CD4-positive, alpha-beta T cell treated with Interleukin-15 for 4 hours (primary cell): ENCODE results near the gene HMCN1.
"Not testable (repeated sequence)": the region's sequence is repeated elsewhere in the genome, so short reads cannot be mapped to it uniquely, and the experiment has no call there.

Experiments used
- DNase-seq: peaks from one replicate; pipeline ENCODE4 v3.0.0-alpha.2; 2020; ENCODE audit warnings: low spot score

Gene HMCN1

GRCh38 chr1:186206048-186206570 lies 471.9 kb downstream of the HMCN1 start:
- DNase-seq = no peak

DNA sequence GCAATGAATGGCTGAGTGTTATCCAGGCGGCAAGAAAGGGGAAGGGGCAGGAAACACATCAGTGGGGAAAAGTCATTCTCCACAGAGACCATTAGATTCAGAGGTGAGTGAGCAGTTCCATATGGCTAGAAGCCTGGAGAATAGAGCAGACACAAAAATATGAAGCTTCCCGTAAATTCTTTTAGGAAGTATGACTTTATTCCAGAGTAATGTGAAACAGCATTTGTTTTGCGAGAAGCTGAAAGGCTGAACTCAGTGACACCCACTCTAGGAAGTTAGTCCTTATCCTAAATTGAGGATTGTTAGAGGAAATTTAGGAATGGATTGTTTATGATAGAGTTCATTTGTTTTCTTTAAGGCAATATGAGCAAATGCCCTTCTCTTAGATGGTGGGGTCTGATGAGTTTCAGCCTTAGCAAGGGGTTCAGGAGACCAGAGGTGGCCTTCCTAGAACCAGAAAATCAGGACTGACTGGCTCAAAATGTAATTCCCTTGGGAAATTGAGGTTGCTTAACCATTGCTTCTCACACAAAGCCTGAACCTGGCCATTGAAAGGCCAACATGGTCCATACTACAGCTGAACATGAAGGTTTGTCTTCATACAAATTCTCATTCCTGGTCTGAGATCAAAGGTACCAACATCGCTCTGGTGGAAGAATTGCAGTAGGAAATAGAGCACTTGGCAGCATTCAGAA lies 473.3 kb downstream of the HMCN1 start:
- no peak for DNase-seq

GRCh38 chr1:186208405-186209129 lies 474.4 kb downstream of the HMCN1 start:
- DNase-seq = no peak

DNA sequence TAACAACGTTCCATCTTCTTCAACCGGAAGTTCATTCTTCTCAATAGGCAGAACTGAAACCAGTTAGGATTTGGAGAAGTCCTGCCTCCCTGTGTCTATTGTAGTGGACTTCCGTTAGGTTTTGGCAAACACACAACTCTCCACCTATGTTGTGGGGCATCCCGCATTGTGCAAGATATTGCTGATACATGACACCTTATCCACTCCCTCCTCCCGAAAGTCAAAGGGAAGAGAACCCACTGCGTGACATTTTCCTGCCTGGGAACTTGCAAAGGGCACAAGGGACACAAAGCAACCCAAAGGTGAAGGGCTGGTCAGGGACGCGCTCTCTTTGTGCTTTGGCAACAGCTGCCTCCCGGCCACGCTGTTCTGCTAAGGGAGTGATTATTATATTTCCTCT lies 476.1 kb downstream of the HMCN1 start:
- DNase-seq = no peak

DNA sequence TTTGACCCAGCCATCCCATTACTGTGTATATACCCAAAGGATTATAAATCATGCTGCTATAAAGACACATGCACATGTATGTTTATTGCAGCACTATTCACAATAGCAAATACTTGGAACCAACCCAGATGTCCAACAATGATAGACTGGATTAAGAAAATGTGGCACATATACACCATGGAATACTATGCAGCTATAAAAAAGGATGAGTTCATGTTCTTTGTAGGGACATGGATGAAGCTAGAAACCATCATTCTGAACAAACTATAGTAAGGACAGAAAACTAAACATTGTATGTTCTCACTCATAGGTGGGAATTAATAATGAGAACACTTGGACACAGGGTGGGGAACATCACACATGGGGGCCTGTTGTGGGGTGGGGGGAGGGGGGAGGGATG lies 477.4 kb downstream of the HMCN1 start:
- not testable (repeated sequence) for DNase-seq

- peak; percentile 7 for DNase-seq
These were observed 478.5 kb downstream of the HMCN1 start for GRCh38 chr1:186212568-186213224.

DNA sequence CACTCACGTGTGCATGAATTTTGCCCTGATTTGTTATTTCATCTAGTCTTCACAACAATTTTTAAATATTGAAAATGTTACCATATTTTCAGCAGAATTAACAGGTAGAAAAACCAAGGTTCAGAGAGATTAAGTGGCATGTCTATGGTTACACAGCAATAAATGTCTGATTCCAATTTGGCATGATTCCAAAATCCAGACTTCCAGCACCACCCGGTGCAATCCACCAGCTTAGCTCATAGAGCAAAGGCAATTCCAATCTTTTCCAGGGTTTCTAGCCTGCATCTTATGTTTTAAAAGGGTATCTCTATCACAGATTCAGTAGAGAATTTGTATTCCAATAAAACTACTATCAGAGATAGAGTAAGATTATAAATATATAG lies 479.0 kb downstream of the HMCN1 start:
- DNase-seq = no peak

GRCh38 chr1:186214791-186215190 lies 480.6 kb downstream of the HMCN1 start:
- DNase-seq = no peak

DNA sequence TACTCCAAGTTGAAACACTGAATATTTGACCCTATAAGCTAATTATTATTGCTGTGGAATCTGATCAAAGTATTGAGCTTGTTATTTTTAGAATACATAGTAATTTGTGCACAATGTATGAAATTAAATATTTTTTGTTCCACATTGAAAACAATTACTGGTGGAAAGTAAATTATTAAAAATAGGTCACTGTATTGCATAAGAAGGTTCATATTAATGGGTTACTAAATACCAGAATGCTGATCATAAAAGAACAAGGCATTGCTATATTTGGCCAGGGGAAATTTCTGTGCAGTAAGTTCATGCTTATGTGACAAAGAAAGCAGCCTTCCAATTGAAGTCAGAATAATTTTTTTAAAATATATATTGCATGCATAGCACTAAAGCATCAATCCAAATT lies 481.4 kb downstream of the HMCN1 start:
- DNase-seq = no peak

DNA sequence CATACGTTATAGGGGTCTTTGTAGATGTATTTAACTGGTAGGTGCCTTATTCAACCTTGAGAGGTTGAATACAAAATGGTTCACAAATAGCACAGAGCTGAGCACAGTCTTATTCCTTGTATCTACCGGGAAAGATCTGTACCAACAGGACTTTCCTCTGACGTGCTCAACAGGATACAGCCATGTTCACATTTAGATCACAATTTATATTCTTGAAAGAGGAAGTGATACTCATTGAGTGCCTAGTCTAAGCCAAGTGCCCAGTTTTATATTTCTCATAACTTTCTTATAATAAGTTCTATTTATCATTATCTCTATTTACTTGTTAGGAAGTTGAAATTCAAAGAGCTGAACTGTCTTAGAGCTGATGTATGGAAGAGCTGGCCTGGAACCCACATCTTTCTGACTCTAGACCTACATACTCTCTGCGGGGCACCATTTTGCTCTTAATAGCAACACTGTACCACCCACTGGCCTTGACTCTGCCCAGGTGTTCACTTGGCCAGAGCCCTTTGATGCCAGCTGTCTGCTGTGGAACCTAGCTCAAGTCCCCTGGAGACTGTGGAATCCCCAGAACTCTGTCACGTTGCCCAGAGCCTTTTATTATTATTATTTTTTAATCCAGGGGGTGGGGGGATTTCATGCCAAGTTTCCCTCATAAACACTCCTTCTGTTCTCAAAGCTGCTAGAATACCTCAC lies 484.6 kb downstream of the HMCN1 start:
- no peak for DNase-seq

DNA sequence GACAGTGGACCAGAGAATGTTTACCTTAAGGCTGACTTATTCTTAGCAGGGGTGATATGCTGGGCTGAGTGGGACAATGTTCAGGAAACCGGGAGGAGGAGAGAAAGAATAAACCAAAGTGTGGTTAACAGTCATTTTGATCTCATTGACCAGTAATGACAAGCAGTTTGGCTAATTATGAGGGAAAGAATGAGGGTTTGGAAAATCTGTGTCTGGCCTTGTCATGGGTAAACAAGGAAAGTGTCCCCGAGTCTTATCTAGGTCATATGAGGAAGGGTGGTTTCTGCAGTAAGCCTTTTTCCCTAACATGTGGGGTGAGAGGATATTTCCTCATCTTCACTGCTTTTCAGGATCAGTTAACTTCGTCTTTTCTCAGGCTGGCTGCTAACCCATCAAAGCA lies 485.9 kb downstream of the HMCN1 start:
- no peak for DNase-seq

DNA sequence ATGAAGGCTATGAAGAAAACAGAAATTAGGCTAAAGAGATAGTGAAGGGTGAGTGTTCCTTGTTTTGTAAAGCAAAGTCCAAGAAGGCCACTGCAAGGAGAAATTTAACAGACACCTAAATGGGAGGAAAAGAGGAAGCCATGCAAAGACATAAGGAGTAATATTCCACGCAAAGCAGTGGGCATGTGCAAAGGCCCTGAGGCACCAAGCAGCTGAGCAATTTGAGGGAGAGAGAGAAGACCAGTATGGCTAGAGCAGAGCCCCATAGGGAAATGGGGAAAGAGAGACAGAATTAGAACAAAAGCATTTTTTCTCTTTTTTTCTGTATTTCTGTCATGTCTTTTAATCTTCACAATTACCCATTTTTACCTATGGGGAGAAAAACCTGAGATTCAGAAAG lies 486.7 kb downstream of the HMCN1 start:
- no peak for DNase-seq

DNA sequence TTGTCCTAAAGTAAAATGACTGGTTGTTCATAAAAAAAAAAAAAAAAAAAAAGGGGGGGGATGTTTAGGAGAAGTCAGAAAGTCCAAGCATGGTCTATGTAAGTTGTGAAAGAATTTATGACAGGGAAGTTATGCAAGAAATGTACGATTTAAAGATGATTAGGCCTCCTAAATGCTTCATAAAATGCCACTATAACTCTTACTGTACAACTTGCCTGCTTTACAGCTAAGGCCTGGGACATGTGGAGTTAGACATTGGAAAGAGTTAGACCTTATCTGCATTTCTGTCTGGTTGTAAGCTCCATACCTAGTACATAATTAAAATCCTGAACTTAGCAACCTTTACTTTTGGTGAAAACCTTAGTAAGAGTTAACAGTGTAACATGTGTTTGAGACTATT lies 490.9 kb downstream of the HMCN1 start:
- no peak for DNase-seq

GRCh38 chr1:186228749-186229148 lies 494.6 kb downstream of the HMCN1 start:
- no peak for DNase-seq

DNA sequence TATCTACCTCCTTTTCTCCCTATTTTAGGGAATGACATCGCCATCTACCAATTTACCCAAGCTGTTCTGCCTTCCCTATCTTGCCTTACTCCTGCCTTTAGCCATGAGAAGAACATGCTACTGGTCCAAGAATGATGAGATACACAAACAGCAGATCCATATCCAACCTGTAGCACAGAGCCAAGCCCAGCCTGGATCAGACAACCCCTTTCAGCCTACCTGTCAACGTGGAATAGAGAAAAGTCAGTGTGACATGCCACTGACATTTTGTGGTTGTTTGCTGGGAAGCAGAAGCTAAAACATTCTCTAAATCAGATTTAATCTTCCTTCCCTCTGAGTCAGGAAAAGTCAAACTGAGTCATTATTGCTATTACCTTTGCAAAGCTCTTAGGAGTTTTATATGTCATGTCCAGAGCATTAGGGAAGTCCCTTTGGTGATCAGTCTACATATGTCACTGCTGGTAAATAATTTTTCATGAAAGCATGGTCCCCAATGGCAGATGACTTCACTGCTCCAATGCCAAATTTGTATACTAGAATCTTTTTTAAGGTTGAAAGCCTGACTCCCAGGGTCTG lies 497.8 kb downstream of the HMCN1 start:
- no peak for DNase-seq

DNA sequence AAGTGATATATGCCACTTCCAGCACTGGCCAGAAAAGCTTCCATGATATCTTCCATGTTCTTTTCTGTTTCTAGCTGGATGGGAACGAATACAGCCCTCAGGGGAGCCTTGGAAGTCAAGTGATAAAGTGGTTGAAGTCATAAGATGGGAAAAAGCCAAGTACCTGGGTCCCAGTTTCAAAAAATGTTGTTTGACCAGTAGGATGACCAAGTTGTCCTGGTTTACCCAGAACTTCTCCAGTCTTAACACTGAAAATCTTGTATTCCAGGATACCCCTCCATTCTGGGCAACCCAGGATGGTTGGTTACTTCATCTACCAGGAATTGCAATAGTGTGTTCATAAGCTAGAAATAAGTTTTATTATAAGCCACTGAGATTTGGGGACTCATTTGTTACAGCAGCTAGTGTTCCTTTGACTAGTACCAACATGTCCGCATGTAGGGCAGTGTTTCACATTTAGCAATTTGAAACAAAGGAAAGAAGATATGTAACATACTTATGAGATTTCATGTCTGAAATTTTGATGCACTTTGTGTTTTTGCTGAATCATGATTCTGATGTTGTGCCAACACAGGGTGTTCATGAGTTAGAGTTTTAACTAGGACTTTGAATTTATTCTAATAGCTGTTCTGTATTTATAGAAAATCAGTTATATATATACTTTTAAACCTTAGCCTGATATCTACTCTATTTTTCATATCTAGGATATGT lies 500.9 kb downstream of the HMCN1 start:
- no peak for DNase-seq

GRCh38 chr1:186235696-186236095 lies 501.5 kb downstream of the HMCN1 start:
- no peak for DNase-seq

GRCh38 chr1:186236921-186237320 lies 502.7 kb downstream of the HMCN1 start:
- DNase-seq = no peak

- no peak for DNase-seq
These were observed 505.0 kb downstream of the HMCN1 start for GRCh38 chr1:186239171-186239570.

DNA sequence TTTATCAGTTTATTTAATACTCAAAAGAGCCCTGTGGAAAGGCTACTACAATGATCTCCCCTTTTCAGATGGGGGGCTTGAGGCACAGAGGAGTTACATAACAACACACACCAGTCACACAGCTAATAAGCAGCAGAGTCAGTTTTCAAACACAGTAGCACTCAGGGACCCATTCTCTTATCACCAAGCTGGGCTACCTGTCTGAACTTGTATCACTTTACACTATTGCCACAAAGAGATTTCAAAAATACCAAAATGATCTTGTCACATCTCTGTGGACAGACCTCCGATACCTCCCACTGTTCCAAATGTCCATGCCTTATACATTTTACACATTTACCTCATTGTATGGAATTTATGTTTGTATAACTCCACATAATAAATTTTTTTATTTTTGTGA lies 506.2 kb downstream of the HMCN1 start:
- DNase-seq = no peak
